Esophagus squamous epithelium (tissue), 5 donors: ENCODE data around the gene KCNN3. TPM values are rescaled to one million over a fixed set of nuclear protein-coding genes. Genes with fewer than 3 reads are reported as not detected.

Source experiments
- DNase-seq: peaks from one replicate; lab custom pipeline; 2025; lab: John Stamatoyannopoulos, UW
- H3K27ac ChIP-seq, 4 donors: fragments of 200-600 bp; sonication (generic); one replicate each; pipeline ENCODE4 v1.5.1; 2016 to 2019; ENCODE audit warnings: mild to moderate bottlenecking in 1 of 4
- H3K27me3 ChIP-seq, 4 donors: fragments of 200-600 bp; sonication (generic); 1 replicate in 3 of 4; 2 replicates in 1 of 4; pipeline versions ENCODE4 v1.5.1 to v1.6.0; 2017 to 2021; ENCODE audit warnings: antibody characterized with exemption in 1 of 4
- H3K36me3 ChIP-seq, 3 donors: fragments of 200-600 bp; sonication (generic); one replicate each; pipeline ENCODE4 v1.5.1; 2016 to 2019
- H3K4me1 ChIP-seq, 3 donors: fragments of 200-600 bp; sonication (generic); one replicate each; pipeline ENCODE4 v1.5.1; 2017 to 2019
- H3K4me3 ChIP-seq, 4 donors: fragments of 200-600 bp; sonication (generic); 1 replicate in 3 of 4; 2 replicates in 1 of 4; pipeline ENCODE4 v1.5.1; 2016 to 2019; ENCODE audit warnings: mild to moderate bottlenecking in 2 of 4, moderate library complexity in 1 of 4
- H3K9me3 ChIP-seq, 3 donors: fragments of 200-600 bp; sonication (generic); one replicate each; pipeline ENCODE4 v1.5.1; 2016 to 2019
- CTCF ChIP-seq, 6 experiments: fragments of 450-650 bp in 4 of 6; fragments of 200-600 bp in 2 of 6; sonication (generic) in 2 of 6; IDR thresholded peaks; one replicate each; pipeline ENCODE4 v1.5.1; 2016 to 2019; ENCODE audit warnings: antibody characterized with exemption in 6 of 6, mild to moderate bottlenecking in 4 of 6, moderate library complexity in 4 of 6
- POLR2A ChIP-seq, 4 donors: fragments of 450-650 bp; IDR thresholded peaks; one replicate each; pipeline ENCODE4 v1.6.1; 2017; ENCODE audit warnings: antibody characterized with exemption in 4 of 4, mild to moderate bottlenecking in 4 of 4, moderate library complexity in 3 of 4
- WGBS, 2 donors: methylation state at CpG; one replicate each; pipeline ENCODE4 v1.1.5; 2018; 5-methylcytosine and 5-hydroxymethylcytosine counted together
- intact Hi-C: fragments of 100-400 bp; cut with DNase I; formaldehyde crosslinking; loops from one replicate; pipeline ENCODE4 v1.15.0; 2022
- total RNA-seq, 4 donors: library from RNA; depleted of rRNA; stranded (reverse); fragments of >200 nt; gene quantifications; one replicate each; pipeline ENCODE4 v1.1.0, GENCODE V29; 2016
- donor health status: DM: yes; HTN: yes; CAD: no.

Gene KCNN3
- total RNA-seq, 4 donors from 2014 or later: 0.08 to 1.7 (median 0.50) TPM

- Histone ChIP-seq H3K4me3 (no peak overlapping the region), H3K36me3 (no peaks in the 10 kb centered on the region), H3K27ac (no peak overlapping the region), H3K9me3 (no peaks in the 10 kb centered on the region), H3K27me3 (no peaks in the 10 kb centered on the region), H3K4me1 (peaks cover 0 to 21% (median 3%) of the 10 kb centered on the region in 3 donors)
- no peak for TF ChIP-seq CTCF (IDR thresholded peaks at IDR 0.05)
- no peak for TF ChIP-seq POLR2A (IDR thresholded peaks at IDR 0.05)
- intact Hi-C loops: no loop called here
- DNase-seq: no peak
- WGBS, 2 donors: 75 to 87% methylated on average over 6 of the region's 6 CpGs
Observed at GRCh38 chr1:154818911-154819310, 51.2 kb downstream of the KCNN3 start.

DNA sequence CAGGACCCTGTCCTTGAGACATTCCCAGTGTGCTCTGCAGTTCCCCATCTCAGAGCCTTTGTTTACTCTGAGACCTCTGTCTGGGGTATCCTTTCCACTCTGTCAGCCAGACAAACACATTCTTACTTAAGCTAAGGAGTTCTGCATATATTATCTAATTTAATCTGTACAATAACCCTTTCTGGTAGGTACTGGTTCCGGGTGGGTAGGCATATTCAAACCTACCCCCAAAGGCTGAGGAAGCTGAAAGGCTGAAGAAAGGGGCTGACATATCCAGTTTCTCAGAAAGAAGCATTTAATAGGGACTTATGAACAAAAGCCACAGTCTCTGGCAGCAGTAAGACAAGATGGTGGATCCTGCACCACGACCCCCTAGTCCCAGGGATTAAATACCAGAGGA is 53.1 kb downstream of the KCNN3 start:
- H3K36me3 ChIP-seq: no peaks in the 10 kb centered on the region
- no peak for DNase-seq
- TF ChIP-seq POLR2A (IDR thresholded peaks at IDR 0.05): no peak
- TF ChIP-seq CTCF (IDR thresholded peaks at IDR 0.05): no peak
- H3K9me3 ChIP-seq: no peaks in the 10 kb centered on the region
- intact Hi-C loops: no loop called here
- 58 to 92% methylated on average over 2 of the region's 2 CpGs for WGBS, 2 donors
- H3K4me1 ChIP-seq: peaks cover 0 to 35% (median 13%) of the 10 kb centered on the region in 3 donors
- H3K27ac ChIP-seq: no peak overlapping the region
- no peak overlapping the region for H3K4me3 ChIP-seq
- H3K27me3 ChIP-seq: no peaks in the 10 kb centered on the region

DNA sequence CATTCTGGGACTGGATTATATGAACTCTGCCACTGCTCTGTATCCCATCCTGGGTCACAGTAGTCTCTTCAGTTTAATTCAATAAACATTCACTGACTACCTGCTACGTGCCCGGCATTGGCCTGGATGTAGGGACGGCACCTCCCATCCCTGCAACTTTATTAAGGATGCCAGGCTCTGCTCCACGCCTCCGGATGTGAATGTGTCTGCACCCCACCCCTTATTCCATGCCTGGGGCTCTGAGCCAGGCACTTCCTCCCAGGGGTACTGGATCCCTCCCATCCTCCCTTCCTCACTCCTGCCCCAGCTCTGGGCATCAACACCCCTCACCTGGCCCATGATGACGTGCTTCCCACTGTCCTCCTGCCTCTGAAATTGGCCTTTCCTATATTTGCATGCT is 53.7 kb downstream of the KCNN3 start:
- no peak overlapping the region for H3K27ac ChIP-seq
- H3K9me3 ChIP-seq: no peaks in the 10 kb centered on the region
- TF ChIP-seq CTCF (IDR thresholded peaks at IDR 0.05) (no peak), POLR2A (IDR thresholded peaks at IDR 0.05) (no peak)
- no peaks in the 10 kb centered on the region for H3K27me3 ChIP-seq
- DNase-seq: no peak
- H3K36me3 ChIP-seq: no peaks in the 10 kb centered on the region
- peaks cover 0 to 35% (median 13%) of the 10 kb centered on the region in 3 donors for H3K4me1 ChIP-seq
- intact Hi-C loops: no loop called here
- H3K4me3 ChIP-seq: no peak overlapping the region
- WGBS, 2 donors: 37 to 42% methylated on average over 6 of the region's 6 CpGs

DNA sequence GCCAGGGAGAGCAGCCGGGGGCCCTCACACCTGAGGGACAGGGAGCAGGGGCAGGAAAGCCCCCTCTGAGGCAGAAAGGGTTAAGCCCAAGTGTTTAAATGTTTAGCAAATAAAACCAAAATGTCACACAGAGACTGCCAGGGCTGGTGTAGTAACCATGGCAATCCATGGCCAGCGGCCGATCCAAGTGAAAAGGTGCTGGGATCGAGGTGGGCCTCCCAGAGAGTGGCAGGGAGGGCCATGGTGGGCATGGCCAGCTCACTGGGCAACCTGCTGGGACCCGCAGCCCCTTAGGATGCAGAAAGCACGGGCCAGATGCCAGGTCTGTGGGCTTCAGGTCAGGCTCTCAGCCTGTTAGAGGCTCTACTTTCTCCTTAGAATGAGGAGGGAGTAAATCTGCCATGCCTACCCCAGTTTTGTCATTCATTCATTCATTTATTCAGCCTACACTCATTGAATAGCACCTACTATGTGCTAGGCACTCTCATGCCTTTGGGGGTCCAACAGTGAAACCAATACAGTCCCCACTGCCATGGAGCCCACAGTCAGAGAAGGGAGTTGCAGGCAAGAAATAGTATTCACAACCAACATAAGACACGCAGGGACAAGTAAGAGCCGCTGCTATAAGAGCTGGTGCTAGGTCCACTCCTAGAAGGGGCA is 56.1 kb downstream of the KCNN3 start:
- no peaks in the 10 kb centered on the region for H3K36me3 ChIP-seq
- H3K4me1 ChIP-seq: peaks cover 0 to 43% (median 22%) of the 10 kb centered on the region in 3 donors
- intact Hi-C loops: no loop called here
- 44 to 64% methylated on average over 7 to 8 of the region's 8 CpGs for WGBS, 2 donors
- no peaks in the 10 kb centered on the region for H3K9me3 ChIP-seq
- TF ChIP-seq CTCF (IDR thresholded peaks at IDR 0.05) (no peak), POLR2A (IDR thresholded peaks at IDR 0.05) (no peak)
- H3K27ac ChIP-seq: peak overlapping the region in 3 of 4 donors; percentile 43 to 64 (median 44)
- DNase-seq: no peak
- H3K4me3 ChIP-seq: peak overlapping the region in 2 of 4 donors; percentile 22 to 41
- no peaks in the 10 kb centered on the region for H3K27me3 ChIP-seq

GRCh38 chr1:154813300-154813816 is 56.7 kb downstream of the KCNN3 start:
- 36 to 60% methylated on average over 2 to 12 of the region's 18 CpGs for WGBS, 2 donors
- Histone ChIP-seq H3K4me1 (peaks cover 0 to 46% (median 22%) of the 10 kb centered on the region in 3 donors), H3K36me3 (no peaks in the 10 kb centered on the region), H3K27me3 (peaks cover 0 to 4% (median 0%) of the 10 kb centered on the region in 4 donors), H3K4me3 (peak overlapping the region in 2 of 4 donors; percentile 22 to 41), H3K27ac (peak overlapping the region in 3 of 4 donors; percentile 43 to 64 (median 44)), H3K9me3 (no peaks in the 10 kb centered on the region)
- intact Hi-C loops: no loop called here
- TF ChIP-seq CTCF (IDR thresholded peaks at IDR 0.05) (no peak), POLR2A (IDR thresholded peaks at IDR 0.05) (no peak)
- no peak for DNase-seq
